Measurements from ENCODE around the gene SCN10A. TPM values are rescaled to one million over a fixed set of nuclear protein-coding genes. Genes with fewer than 3 reads are reported as not detected.

The SCN10A gene
- total and polyA plus RNA-seq, 2 of the 13 experiments (the other 11 are each of a cell fraction or from before 2014, with no cell fraction given), result not detected

DNA sequence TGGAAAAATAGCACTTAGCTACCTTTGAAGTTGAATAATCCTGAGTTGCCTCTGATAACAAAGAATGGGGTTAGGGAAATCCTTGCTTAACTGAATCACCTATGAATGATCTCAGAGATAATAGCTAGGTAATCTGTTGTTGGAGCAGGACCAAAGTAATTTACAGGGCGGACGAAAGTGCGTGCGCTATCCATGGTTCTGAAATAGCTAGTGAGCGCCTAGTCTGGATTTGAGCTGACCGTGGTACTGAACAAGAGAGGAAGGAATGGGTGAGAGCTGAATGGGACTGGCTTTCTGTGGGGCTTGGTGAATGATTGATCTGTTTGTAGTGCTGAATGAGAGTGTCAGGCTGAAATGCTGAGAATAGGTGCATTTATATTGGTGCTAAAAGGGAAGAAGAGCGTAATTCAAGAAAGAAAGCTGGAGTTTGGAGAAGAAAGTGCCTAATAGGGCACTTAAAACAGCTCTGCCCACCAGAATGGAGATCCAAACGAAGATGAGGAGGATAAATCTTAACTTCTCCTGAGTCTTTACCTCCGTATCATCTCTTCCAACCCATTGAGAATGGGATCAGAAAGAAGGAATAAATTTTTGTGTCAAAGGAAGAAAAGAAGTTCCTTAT is 10.1 kb downstream of the SCN10A start (continued):
- TF ChIP-seq, protein P1, sequence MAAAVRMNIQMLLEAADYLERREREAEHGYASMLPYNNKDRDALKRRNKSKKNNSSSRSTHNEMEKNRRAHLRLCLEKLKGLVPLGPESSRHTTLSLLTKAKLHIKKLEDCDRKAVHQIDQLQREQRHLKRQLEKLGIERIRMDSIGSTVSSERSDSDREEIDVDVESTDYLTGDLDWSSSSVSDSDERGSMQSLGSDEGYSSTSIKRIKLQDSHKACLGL (CRISPR knock-in tag; IDR thresholded peaks at IDR 0.05), result peak; percentile 80; the same call in 1 of the 2 replicates
- TF ChIP-seq, protein P2, sequence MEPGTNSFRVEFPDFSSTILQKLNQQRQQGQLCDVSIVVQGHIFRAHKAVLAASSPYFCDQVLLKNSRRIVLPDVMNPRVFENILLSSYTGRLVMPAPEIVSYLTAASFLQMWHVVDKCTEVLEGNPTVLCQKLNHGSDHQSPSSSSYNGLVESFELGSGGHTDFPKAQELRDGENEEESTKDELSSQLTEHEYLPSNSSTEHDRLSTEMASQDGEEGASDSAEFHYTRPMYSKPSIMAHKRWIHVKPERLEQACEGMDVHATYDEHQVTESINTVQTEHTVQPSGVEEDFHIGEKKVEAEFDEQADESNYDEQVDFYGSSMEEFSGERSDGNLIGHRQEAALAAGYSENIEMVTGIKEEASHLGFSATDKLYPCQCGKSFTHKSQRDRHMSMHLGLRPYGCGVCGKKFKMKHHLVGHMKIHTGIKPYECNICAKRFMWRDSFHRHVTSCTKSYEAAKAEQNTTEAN (CRISPR knock-in tag; conservative IDR thresholded peaks at IDR 0.05), result peak; percentile 98
- TF ChIP-seq SAP130 (CRISPR knock-in tag; IDR thresholded peaks at IDR 0.05; ENCODE audit: low read depth), result peak; percentile 95
- TF ChIP-seq, protein P3, sequence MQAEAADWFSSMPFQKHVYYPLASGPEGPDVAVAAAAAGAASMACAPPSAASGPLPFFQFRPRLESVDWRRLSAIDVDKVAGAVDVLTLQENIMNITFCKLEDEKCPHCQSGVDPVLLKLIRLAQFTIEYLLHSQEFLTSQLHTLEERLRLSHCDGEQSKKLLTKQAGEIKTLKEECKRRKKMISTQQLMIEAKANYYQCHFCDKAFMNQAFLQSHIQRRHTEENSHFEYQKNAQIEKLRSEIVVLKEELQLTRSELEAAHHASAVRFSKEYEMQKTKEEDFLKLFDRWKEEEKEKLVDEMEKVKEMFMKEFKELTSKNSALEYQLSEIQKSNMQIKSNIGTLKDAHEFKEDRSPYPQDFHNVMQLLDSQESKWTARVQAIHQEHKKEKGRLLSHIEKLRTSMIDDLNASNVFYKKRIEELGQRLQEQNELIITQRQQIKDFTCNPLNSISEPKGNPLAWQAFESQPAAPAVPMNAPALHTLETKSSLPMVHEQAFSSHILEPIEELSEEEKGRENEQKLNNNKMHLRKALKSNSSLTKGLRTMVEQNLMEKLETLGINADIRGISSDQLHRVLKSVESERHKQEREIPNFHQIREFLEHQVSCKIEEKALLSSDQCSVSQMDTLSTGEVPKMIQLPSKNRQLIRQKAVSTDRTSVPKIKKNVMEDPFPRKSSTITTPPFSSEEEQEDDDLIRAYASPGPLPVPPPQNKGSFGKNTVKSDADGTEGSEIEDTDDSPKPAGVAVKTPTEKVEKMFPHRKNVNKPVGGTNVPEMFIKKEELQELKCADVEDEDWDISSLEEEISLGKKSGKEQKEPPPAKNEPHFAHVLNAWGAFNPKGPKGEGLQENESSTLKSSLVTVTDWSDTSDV (CRISPR knock-in tag; IDR thresholded peaks at IDR 0.05), result peak; percentile 39; the same call in 1 of the 2 replicates
- no peak for TF ChIP-seq ATF7 (IDR thresholded peaks at IDR 0.05)
- no peak; the same call in 1 of the 2 replicates for TF ChIP-seq ATF7 (CRISPR knock-in tag; IDR thresholded peaks at IDR 0.05)
- TF ChIP-seq FOXO1 (CRISPR knock-in tag; IDR thresholded peaks at IDR 0.05), result peak; percentile 87
- TF ChIP-seq ZNF468 (CRISPR knock-in tag; IDR thresholded peaks at IDR 0.05), result peak; percentile 91; the same call in 1 of the 2 replicates
- TF ChIP-seq ZNF256 (CRISPR knock-in tag; conservative IDR thresholded peaks at IDR 0.05), result peak; percentile 99
- TF ChIP-seq ZNF598 (CRISPR knock-in tag; IDR thresholded peaks at IDR 0.05; ENCODE audit: borderline replicate concordance), result no peak
- peak; percentile 92 for TF ChIP-seq RXRB (CRISPR knock-in tag; IDR thresholded peaks at IDR 0.05; ENCODE audit: borderline replicate concordance)
- peak; percentile 84 for TF ChIP-seq THAP11 (CRISPR knock-in tag; IDR thresholded peaks at IDR 0.05)
- no peak for TF ChIP-seq ZNF33A (CRISPR knock-in tag; IDR thresholded peaks at IDR 0.05; ENCODE audit: borderline replicate concordance)
- TF ChIP-seq, protein P4, sequence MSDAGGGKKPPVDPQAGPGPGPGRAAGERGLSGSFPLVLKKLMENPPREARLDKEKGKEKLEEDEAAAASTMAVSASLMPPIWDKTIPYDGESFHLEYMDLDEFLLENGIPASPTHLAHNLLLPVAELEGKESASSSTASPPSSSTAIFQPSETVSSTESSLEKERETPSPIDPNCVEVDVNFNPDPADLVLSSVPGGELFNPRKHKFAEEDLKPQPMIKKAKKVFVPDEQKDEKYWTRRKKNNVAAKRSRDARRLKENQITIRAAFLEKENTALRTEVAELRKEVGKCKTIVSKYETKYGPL (CRISPR knock-in tag; IDR thresholded peaks at IDR 0.05), result peak; percentile 97
- no peak; the same call in 1 of the 2 replicates for TF ChIP-seq RXRA (CRISPR knock-in tag; IDR thresholded peaks at IDR 0.05)
- TF ChIP-seq, protein P5, sequence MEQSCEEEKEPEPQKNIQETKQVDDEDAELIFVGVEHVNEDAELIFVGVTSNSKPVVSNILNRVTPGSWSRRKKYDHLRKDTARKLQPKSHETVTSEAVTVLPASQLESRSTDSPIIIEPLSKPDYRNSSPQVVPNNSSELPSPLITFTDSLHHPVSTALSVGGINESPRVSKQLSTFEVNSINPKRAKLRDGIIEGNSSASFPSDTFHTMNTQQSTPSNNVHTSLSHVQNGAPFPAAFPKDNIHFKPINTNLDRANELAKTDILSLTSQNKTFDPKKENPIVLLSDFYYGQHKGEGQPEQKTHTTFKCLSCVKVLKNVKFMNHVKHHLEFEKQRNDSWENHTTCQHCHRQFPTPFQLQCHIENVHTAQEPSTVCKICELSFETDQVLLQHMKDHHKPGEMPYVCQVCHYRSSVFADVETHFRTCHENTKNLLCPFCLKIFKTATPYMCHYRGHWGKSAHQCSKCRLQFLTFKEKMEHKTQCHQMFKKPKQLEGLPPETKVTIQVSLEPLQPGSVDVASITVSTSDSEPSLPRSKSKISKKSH (CRISPR knock-in tag; IDR thresholded peaks at IDR 0.05; ENCODE audit: borderline replicate concordance), result no peak
- TF ChIP-seq ZNF451 (CRISPR knock-in tag; IDR thresholded peaks at IDR 0.05), result peak; percentile 95
- no peak; the same call in 1 of the 2 replicates for TF ChIP-seq ZNF839 (CRISPR knock-in tag; IDR thresholded peaks at IDR 0.05; ENCODE audit: borderline replicate concordance)
- TF ChIP-seq ZFP62 (CRISPR knock-in tag; IDR thresholded peaks at IDR 0.05), result no peak
- no peak; the same call in 1 of the 2 replicates for TF ChIP-seq ZNF350 (CRISPR knock-in tag; IDR thresholded peaks at IDR 0.05; ENCODE audit: borderline replicate concordance, low read depth)
- peak; percentile 96 for TF ChIP-seq CCDC6 (CRISPR knock-in tag; IDR thresholded peaks at IDR 0.05)
- peak; percentile 57; the same call in 1 of the 2 replicates for TF ChIP-seq YEATS4 (CRISPR knock-in tag; IDR thresholded peaks at IDR 0.05; ENCODE audit: borderline replicate concordance)
- TF ChIP-seq MIER2 (CRISPR knock-in tag; IDR thresholded peaks at IDR 0.05), result peak; percentile 100
- TF ChIP-seq, protein P6, sequence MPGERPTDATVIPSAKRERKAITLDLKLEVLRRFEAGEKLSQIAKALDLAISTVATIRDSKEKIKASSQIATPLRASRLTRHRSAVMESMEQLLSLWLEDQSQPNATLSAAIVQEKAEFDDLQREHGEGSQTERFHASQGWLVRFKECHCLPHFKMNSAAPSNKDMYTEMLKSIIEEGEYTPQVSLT (CRISPR knock-in tag; IDR thresholded peaks at IDR 0.05; ENCODE audit: borderline replicate concordance, low read depth), result no peak; the same call in 1 of the 2 replicates

Data from HepG2 (cell line).